GM12874 (cell line): Measurements from ENCODE around the gene CCBE1.

Source experiments
- TF ChIP-seq, protein P1 (sequence below): IDR thresholded peaks from 2 replicates; pipeline ENCODE4 v1.5.1; 2011; ENCODE audit warnings: low read depth, mild to moderate bottlenecking, control low read depth, low read length, moderate library complexity; ENCODE audit not compliant: insufficient read depth

The CCBE1 gene

DNA sequence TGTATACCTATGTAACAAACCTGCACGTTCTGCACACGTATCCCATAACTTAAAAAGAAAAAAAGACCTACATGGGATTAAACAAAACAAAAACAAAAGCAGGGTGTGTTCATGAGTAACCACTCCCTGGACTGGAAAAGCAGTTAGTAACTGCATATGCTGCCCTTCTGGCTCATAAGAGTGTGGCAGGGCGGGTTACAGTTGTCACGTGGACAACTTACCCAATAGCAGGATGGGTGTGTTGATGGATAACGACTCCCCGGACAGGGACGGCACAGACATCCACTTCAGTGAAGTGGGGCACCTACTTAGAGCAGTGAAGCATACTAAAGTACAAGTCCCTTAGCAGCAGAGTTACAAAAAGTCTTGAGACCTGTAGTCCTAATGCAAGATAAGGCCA lies 136.7 kb downstream of the CCBE1 start:
- TF ChIP-seq, protein P1, sequence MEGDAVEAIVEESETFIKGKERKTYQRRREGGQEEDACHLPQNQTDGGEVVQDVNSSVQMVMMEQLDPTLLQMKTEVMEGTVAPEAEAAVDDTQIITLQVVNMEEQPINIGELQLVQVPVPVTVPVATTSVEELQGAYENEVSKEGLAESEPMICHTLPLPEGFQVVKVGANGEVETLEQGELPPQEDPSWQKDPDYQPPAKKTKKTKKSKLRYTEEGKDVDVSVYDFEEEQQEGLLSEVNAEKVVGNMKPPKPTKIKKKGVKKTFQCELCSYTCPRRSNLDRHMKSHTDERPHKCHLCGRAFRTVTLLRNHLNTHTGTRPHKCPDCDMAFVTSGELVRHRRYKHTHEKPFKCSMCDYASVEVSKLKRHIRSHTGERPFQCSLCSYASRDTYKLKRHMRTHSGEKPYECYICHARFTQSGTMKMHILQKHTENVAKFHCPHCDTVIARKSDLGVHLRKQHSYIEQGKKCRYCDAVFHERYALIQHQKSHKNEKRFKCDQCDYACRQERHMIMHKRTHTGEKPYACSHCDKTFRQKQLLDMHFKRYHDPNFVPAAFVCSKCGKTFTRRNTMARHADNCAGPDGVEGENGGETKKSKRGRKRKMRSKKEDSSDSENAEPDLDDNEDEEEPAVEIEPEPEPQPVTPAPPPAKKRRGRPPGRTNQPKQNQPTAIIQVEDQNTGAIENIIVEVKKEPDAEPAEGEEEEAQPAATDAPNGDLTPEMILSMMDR: no peak

DNA sequence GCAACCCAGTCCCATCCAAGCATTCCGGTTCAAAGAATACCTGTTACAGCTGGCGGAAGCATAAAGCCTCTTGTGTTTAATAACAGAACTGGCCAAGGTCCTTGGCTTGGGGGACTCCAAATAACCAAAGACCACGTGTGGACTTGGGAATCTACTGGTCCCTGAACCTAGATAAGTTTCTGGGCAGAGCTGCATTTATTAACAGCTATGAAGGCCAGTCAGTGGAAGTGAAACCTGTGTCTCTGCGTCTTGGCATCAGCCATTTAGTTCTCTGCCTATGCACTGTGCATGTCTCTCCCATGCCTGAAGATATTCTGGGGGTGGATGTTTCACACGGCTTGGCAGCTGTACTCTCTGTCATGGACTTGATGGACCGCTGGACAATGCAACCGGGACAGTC lies 137.7 kb downstream of the CCBE1 start:
- TF ChIP-seq, protein P1: no peak

DNA sequence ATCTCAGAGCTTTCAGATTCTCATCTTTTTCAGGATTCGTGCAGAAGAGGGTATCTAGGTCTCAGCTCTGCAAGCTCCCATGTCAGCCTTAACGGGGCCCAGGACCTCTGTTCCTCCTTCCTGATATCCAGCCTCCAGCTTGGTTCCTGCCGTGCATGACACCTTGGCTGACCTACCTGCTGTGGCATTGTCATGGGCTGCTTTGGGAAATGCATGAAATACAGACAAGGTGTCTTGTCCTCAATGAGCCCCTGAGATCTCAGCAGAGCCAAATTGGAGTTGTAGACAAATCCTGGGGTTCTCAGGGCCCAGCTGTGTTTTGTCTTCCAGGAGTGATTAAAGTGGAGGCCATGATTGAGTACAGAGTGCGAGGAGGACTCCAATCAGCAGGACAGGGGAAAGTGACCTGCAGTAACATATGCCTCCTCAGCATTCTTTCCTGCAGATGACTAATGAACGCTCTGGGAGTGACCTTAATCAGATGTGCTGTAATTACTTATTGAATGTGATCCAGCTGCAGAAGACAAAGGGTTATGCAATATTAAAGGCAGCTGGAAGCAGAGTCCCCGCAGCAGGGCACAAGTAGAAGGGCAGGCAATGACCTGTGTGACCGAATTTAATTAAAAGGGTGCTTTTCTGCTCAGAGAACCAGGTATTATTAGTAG lies 141.1 kb downstream of the CCBE1 start:
- TF ChIP-seq, protein P1: no peak

DNA sequence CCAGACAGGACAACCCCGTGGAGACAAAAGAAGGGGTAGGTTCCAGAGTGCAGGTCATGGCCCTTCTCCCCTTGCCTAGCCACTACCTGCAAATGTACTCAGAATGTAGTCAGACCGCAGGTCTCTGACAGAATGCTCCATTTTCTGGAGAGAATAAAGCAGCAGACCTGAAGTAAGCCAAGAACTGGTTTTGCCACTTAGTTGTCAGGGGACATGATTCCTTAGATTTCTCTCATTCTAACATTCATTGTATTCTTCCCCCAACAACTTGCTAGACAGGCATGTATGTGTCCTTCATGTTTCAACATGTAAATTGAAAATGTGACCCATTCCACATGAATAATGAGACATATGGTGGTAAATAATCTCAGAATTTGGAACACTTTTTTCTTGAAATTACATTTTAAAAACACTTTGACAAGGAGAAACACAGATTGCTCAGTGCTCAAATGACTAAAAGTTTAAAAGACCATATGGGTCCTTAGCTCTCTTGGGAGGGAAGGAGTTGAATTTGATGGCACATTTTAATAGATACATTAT lies 142.4 kb downstream of the CCBE1 start:
- TF ChIP-seq, protein P1: no peak

DNA sequence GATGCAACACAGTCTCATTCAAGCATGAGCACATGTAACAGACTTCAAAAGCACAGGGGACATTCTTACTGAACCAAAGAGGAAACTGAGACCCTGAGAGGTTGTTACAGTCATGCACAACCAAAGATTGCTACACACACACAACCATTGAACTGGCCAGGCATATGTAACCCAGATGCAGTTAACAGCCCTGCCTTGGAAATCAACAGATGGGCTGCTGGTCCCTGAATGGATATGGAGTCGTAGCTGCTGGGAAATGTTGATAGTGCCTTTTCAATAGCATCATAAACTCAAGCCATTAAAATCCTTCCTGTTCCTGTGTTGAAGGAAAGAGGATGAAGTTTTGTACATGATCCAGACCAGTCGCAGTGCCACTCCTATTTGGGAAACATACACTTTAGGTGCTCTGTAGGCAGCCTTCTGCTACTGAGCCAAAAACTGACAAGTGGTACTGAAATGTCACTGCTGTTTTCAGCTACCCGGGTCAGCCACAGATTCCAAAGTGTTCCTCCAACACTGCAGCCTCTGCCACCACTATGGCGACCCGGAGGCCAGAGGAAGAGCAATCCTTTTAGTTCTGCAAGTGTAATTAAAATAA lies 143.9 kb downstream of the CCBE1 start:
- TF ChIP-seq, protein P1: no peak

DNA sequence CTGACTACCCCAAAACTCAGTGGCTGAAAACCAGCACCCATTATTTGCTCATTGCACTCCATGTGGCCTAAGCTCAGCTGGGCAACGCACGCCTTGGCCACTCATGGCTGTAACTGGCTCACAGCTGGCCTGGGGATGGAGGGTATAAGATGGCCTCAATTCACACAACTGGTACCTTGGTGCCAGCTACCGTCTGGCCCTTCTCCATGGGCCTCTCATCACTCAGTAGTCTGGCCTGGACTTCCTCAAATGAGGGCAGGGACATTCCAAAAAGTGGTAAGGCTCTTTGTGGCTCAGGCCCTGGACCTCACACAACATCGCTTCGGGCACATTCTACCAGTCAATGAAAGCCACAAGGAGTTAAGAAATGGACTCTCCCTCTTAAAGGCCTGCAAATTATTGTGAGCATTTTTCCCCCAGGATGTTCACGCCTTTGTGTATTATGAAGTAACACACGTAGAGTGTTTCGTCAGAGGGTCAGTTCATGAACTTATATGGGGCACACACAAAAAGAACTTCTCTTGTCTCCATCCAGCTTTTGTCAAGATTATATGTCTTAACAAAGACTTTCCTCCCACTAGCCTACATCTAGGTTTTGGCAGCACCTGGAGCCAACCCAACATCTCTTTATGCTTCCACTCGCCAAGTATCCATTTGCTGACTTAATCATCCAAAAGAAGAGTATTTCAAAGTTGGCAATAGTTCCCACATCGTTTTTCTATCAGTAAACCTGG lies 145.2 kb downstream of the CCBE1 start:
- TF ChIP-seq, protein P1: no peak

DNA sequence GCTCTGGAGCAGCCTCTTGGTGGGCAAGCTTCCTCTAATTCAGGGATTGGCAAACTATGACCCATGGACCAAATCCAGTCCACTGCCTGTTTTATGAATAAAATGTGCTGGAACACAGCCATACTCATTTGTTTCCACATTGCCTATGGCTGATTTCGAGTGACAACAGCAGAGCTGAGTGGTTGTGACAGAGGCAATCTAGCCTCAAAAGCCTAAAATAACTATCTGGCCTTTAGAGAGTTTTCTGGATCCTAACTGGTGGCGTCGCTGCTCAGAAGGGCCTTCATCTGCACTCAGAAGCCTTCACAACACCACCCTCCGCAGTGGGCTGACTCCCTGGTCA lies 147.1 kb downstream of the CCBE1 start:
- TF ChIP-seq, protein P1: no peak
